A673 (cell line): ENCODE measurements around the gene PLXNB3. TPM values are rescaled to one million over a fixed set of nuclear protein-coding genes. Genes with fewer than 3 reads are reported as not detected.

Experiments used
- BruUV-seq: library from RNA; stranded (reverse); fragments of 400-500 nt; replicated peaks from 2 replicates; lab custom pipeline; 2021; lab: Mats Ljungman, UMichigan
- CTCF ChIA-PET: fragments of 300-600 bp; sonication (Branson Sonifier 250); formaldehyde crosslinking; loops from one replicate; lab custom pipeline; 2022; ENCODE audit warnings: antibody characterized with exemption; lab: Charles Lee
- POLR2A ChIA-PET: fragments of 300-600 bp; sonication (Branson Sonifier 250); formaldehyde crosslinking; loops from one replicate; lab custom pipeline; 2022; ENCODE audit warnings: antibody characterized with exemption; ENCODE audit not compliant: low non-redundant PET; lab: Charles Lee
- DNase-seq: peaks from one replicate; pipeline ENCODE4 v3.0.0-alpha.2; 2015; ENCODE audit warnings: low spot score
- H3K27ac ChIP-seq: fragments of 200-600 bp; sonication (generic); 2 replicates; pipeline ENCODE4 v1.5.1; 2016; ENCODE audit warnings: mixed run types, low read depth, mild to moderate bottlenecking, mixed read lengths, antibody characterized with exemption, low read length; ENCODE audit not compliant: poor library complexity, severe bottlenecking
- H3K27me3 ChIP-seq: fragments of 200-600 bp; sonication (generic); replicated peaks from 2 replicates; pipeline ENCODE4 v1.6.1; 2017; ENCODE audit warnings: mixed run types, low read depth, mild to moderate bottlenecking, mixed read lengths, antibody characterized with exemption, low read length; ENCODE audit not compliant: insufficient read depth, poor library complexity
- H3K36me3 ChIP-seq: fragments of 200-600 bp; sonication (generic); 2 replicates; pipeline ENCODE4 v1.6.1; 2016; ENCODE audit warnings: mixed run types, mild to moderate bottlenecking, mixed read lengths, antibody characterized with exemption, low read length; ENCODE audit not compliant: insufficient read depth, poor library complexity, severe bottlenecking
- H3K4me1 ChIP-seq: fragments of 200-600 bp; sonication (generic); 2 replicates; pipeline ENCODE4 v1.6.1; 2017; ENCODE audit warnings: mixed run types, mild to moderate bottlenecking, mixed read lengths, antibody characterized with exemption, low read length; ENCODE audit not compliant: insufficient read depth, poor library complexity, severe bottlenecking
- H3K4me3 ChIP-seq: fragments of 200-600 bp; sonication (generic); 2 replicates; pipeline ENCODE4 v1.5.1; 2016; ENCODE audit warnings: low read depth, mixed run types, mild to moderate bottlenecking, mixed read lengths, low read length; ENCODE audit not compliant: poor library complexity, severe bottlenecking
- H3K9me3 ChIP-seq: fragments of 200-600 bp; sonication (generic); 2 replicates; pipeline ENCODE4 v1.6.1; 2016; ENCODE audit warnings: mixed run types, low read depth, mild to moderate bottlenecking, mixed read lengths, antibody characterized with exemption, low read length; ENCODE audit not compliant: poor library complexity, severe bottlenecking
- EZH2 ChIP-seq: fragments of 200-600 bp; sonication (generic); IDR thresholded peaks from 2 replicates; pipeline ENCODE4 v1.6.1; 2017; ENCODE audit warnings: borderline replicate concordance, low read depth, mild to moderate bottlenecking, mixed read lengths, antibody characterized with exemption, low read length; ENCODE audit not compliant: poor library complexity, severe bottlenecking
- intact Hi-C: fragments of 100-400 bp; cut with micrococcal nuclease; formaldehyde crosslinking; loops from one replicate; pipeline ENCODE4 v1.10.0; 2022; ENCODE audit not compliant: unreplicated experiment
- total RNA-seq: library from RNA; stranded (reverse); gene quantifications from 2 replicates; pipeline ENCODE4 v1.2.3, GENCODE V29; 2021
- TF ChIP-seq, protein P1 (sequence below): fragments of 300-800, 200-600 bp; sonication (generic); conservative IDR thresholded peaks from 2 replicates; pipeline ENCODE4 v1.5.1; 2017; ENCODE audit warnings: low read depth, mild to moderate bottlenecking, antibody characterized with exemption, low read length, moderate library complexity, mixed read lengths

Gene PLXNB3
- total RNA-seq, 1 experiment from 2014 or later: not detected

DNA sequence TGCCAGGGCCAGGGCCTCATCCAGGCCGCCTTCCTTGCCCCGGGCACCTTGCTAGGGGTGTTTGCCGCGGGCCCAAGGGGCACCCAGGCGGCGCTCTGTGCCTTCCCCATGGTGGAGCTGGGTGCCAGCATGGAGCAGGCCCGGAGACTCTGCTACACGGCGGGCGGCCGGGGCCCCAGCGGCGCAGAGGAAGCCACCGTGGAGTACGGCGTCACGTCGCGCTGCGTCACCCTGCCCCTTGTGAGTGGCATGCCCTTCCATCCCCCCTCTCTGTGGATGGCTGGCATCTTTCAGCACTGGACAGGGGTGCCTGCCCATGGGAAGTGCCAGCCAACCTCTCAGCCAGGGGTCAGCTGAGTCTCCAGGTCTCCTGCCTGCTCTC lies 3.6 kb downstream of the PLXNB3 start:
- POLR2A ChIA-PET: no interaction called here
- Histone ChIP-seq H3K4me1 (no peaks in the 10 kb centered on the region), H3K36me3 (no peaks in the 10 kb centered on the region), H3K9me3 (no peaks in the 10 kb centered on the region), H3K27me3 (no peaks in the 10 kb centered on the region), H3K27ac (no peak overlapping the region), H3K4me3 (no peak overlapping the region)
- DNase-seq: no peak
- intact Hi-C loops: no loop called here
- no TSS peak for BruUV-seq
- CTCF ChIA-PET: no interaction called here
- TF ChIP-seq, protein P1, sequence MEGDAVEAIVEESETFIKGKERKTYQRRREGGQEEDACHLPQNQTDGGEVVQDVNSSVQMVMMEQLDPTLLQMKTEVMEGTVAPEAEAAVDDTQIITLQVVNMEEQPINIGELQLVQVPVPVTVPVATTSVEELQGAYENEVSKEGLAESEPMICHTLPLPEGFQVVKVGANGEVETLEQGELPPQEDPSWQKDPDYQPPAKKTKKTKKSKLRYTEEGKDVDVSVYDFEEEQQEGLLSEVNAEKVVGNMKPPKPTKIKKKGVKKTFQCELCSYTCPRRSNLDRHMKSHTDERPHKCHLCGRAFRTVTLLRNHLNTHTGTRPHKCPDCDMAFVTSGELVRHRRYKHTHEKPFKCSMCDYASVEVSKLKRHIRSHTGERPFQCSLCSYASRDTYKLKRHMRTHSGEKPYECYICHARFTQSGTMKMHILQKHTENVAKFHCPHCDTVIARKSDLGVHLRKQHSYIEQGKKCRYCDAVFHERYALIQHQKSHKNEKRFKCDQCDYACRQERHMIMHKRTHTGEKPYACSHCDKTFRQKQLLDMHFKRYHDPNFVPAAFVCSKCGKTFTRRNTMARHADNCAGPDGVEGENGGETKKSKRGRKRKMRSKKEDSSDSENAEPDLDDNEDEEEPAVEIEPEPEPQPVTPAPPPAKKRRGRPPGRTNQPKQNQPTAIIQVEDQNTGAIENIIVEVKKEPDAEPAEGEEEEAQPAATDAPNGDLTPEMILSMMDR: no peak
- TF ChIP-seq EZH2: no peak

DNA sequence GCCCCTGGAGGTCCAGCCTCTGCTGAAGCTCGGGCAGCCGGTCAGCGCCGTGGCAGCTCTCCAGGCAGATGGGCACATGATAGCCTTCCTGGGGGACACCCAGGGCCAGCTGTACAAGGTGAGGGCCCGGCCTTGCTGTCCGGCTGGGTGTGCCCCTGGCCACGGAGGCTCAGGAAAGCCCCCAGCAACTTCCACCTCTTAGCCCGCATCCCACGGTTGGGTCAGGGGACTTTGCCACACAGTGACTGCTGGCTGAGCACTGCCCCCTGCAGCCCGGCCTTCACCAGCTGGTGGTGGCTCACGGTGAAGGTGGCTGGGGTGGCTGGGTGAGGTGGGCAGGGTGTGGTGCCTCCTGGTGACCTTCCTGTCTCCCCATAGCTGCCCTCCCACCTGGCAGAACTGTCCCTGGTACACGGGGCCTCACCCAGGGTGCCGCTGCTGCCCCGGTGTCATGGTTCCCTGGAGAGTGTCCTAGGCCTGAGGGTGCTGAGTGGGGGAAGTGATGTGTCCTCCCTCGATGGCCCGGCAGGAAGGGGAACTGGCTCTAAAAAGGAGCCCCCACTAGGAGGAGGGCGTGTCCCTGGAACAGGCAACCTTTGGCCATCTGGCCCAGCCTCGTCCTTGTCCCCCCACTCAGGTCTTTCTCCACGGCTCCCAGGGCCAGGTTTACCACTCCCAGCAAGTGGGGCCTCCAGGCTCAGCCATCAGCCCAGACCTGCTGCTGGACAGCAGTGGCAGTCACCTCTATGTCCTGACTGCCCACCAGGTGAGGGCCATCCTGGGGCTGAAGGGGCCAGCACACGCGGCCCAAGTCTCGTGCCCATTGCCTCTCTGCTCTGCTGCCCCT lies 4.5 kb downstream of the PLXNB3 start:
- DNase-seq: no peak
- ChIA-PET POLR2A (no interaction called here), CTCF (no interaction called here)

DNA sequence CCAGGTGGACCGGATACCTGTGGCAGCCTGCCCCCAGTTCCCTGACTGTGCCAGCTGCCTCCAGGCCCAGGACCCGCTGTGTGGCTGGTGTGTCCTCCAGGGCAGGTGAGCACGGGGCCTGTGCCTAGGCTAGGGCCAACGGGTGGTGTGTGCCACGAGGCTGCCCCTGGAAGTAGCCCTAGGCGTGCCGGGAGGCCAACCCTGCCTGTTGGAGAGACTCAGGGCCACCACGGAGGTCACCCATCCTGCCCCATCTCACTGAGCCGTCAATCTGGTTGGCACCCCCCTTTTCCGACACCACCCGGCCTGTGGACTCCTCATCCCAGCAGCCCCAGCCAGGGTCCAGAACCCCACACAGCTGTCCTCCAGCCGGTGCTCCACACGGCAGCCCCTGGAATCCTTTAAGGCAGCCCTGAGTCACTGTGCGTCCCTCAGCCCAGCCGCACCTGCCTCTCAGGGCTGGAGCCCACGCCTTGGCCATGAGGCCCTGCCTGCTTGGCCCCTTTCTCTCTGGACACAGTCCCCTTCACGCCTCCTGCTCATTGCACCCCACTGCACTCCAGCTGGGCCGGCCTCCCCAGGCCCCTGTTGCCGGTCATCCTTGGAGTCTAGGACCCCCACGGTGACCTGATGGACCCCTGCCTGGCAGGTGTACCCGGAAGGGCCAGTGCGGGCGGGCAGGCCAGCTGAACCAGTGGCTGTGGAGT lies 5.3 kb downstream of the PLXNB3 start:
- H3K27ac ChIP-seq: no peak overlapping the region
- intact Hi-C loops: no loop called here
- H3K27me3 ChIP-seq: no peaks in the 10 kb centered on the region
- H3K4me3 ChIP-seq: no peak overlapping the region
- no peaks in the 10 kb centered on the region for H3K9me3 ChIP-seq
- TF ChIP-seq, protein P1: no peak
- TF ChIP-seq EZH2: no peak
- no peak for DNase-seq
- CTCF ChIA-PET: no interaction called here
- no TSS peak for BruUV-seq
- no peaks in the 10 kb centered on the region for H3K4me1 ChIP-seq
- H3K36me3 ChIP-seq: no peaks in the 10 kb centered on the region
- POLR2A ChIA-PET: no interaction called here

More for the DNA sequence above, 4.5 kb downstream of the PLXNB3 start:
- Histone ChIP-seq H3K9me3 (no peaks in the 10 kb centered on the region), H3K36me3 (no peaks in the 10 kb centered on the region), H3K4me3 (no peak overlapping the region), H3K4me1 (no peaks in the 10 kb centered on the region), H3K27ac (no peak overlapping the region), H3K27me3 (no peaks in the 10 kb centered on the region)
- no TSS peak for BruUV-seq
- intact Hi-C loops: no loop called here
- TF ChIP-seq, protein P1: no peak
- no peak for TF ChIP-seq EZH2
